ENCODE results near the gene ANGPT4. TPM values are rescaled to one million over a fixed set of nuclear protein-coding genes. Genes with fewer than 3 reads are reported as not detected.

The ANGPT4 gene
- polyA plus RNA-seq, 1 of the 3 experiments (the other 2 are of a cell fraction), result not detected

- CTCF ChIA-PET, result interaction anchor here (1.0 to 1.8 kb wide), 3 partner anchors 11 to 72 kb away, joined by 3 to 4 read pairs (median 3); no protein-coding TSS in a partner anchor
- POLR2A ChIA-PET, result no interaction called here
Measured at GRCh38 chr20:887137-887536, 29.0 kb downstream of the ANGPT4 start.

GRCh38 chr20:884983-885952 is 30.9 kb downstream of the ANGPT4 start:
- TF ChIP-seq FOXJ3 (CRISPR knock-in tag; IDR thresholded peaks at IDR 0.05) (no peak), CHD2 (IDR thresholded peaks at IDR 0.05; ENCODE audit: low read length, partially characterized antibody) (no peak)
- H3F3A ChIP-seq (replicated peaks; ENCODE audit: insufficient read depth), result no peaks in the 10 kb centered on the region
- H3K9me3 ChIP-seq, result no peaks in the 10 kb centered on the region
- no peaks in the 10 kb centered on the region for H3K27me3 ChIP-seq (ENCODE audit: insufficient read depth)
- H3K36me3 ChIP-seq (replicated peaks in 1 of 2; ENCODE audit: control insufficient read depth in 1 of 2, insufficient read depth in 2 of 2, low read length in 1 of 2), result no peaks in the 10 kb centered on the region
- no peak overlapping the region for H3K9ac ChIP-seq
- ChIA-PET CTCF (interaction anchor here (1.0 to 1.5 kb wide), 3 partner anchors 70 to 71 kb away, joined by 3 read pairs; no protein-coding TSS in a partner anchor), POLR2A (no interaction called here)
- H3K79me2 ChIP-seq (ENCODE audit: insufficient read depth), result no peaks in the 10 kb centered on the region
- H3K27ac ChIP-seq (ENCODE audit: low read depth in 2 of 2, low read length in 1 of 2), result no peak overlapping the region
- H3K4me2 ChIP-seq, result no peak overlapping the region
- no peak overlapping the region for H2AFZ ChIP-seq (ENCODE audit: low read depth)
- H4K20me1 ChIP-seq (ENCODE audit: insufficient read depth), result no peaks in the 10 kb centered on the region
- H3K9me2 ChIP-seq, result no peaks in the 10 kb centered on the region
- peaks cover under 1 to 3% of the 10 kb centered on the region in 2 experiments; a peak in 2 of 4 replicates for H3K4me1 ChIP-seq (ENCODE audit: control insufficient read depth in 1 of 2, insufficient read depth in 2 of 2, low read depth in 1 of 2, low read length in 1 of 2)
- WGBS (ENCODE audit: low lambda C conversion rate), result 78% methylated on average over 36 of the region's 41 CpGs
- no peak for DNase-seq
- no peak overlapping the region for H3K4me3 ChIP-seq (ENCODE audit: low read depth in 2 of 2, low read length in 1 of 2)

More at GRCh38 chr20:887137-887536, 29.0 kb downstream of the ANGPT4 start:
- H3F3A ChIP-seq (replicated peaks; ENCODE audit: insufficient read depth), result no peaks in the 10 kb centered on the region
- no peaks in the 10 kb centered on the region; the same call in 1 of the 2 replicates for H3K27me3 ChIP-seq (ENCODE audit: insufficient read depth)
- no peak overlapping the region for H3K4me3 ChIP-seq (ENCODE audit: low read depth in 2 of 2, low read length in 1 of 2)
- H2AFZ ChIP-seq (ENCODE audit: low read depth), result no peak overlapping the region
- no peak overlapping the region for H3K27ac ChIP-seq (ENCODE audit: low read depth in 2 of 2, low read length in 1 of 2)
- H3K9me3 ChIP-seq, result no peaks in the 10 kb centered on the region
- H3K79me2 ChIP-seq (ENCODE audit: insufficient read depth), result no peaks in the 10 kb centered on the region
- 69% methylated on average over 2 of the region's 2 CpGs for WGBS (ENCODE audit: low lambda C conversion rate)
- no peaks in the 10 kb centered on the region for H3K9me2 ChIP-seq
- no peaks in the 10 kb centered on the region for H3K36me3 ChIP-seq (replicated peaks in 1 of 2; ENCODE audit: control insufficient read depth in 1 of 2, insufficient read depth in 2 of 2, low read length in 1 of 2)
- H3K4me2 ChIP-seq, result no peak overlapping the region
- no peak overlapping the region for H3K9ac ChIP-seq
- peaks cover 0 to 15% of the 10 kb centered on the region in 2 experiments; a peak in 1 of 4 replicates for H3K4me1 ChIP-seq (ENCODE audit: control insufficient read depth in 1 of 2, insufficient read depth in 2 of 2, low read depth in 1 of 2, low read length in 1 of 2)
- no peaks in the 10 kb centered on the region for H4K20me1 ChIP-seq (ENCODE audit: insufficient read depth)
- no peak for TF ChIP-seq RFX5 (IDR thresholded peaks at IDR 0.05; ENCODE audit: low read length)
- no peak for TF ChIP-seq USF2 (IDR thresholded peaks at IDR 0.05; ENCODE audit: borderline replicate concordance, low read depth, low read length)
- no peak for TF ChIP-seq JUND (IDR thresholded peaks at IDR 0.05)
- no peak for TF ChIP-seq FOXJ3 (CRISPR knock-in tag; IDR thresholded peaks at IDR 0.05)
- no peak for TF ChIP-seq EZH2phosphoT487 (IDR thresholded peaks at IDR 0.05; ENCODE audit: borderline replicate concordance, low read depth)
- TF ChIP-seq RCOR1 (IDR thresholded peaks at IDR 0.05; ENCODE audit: low read length), result no peak
- TF ChIP-seq PBX3 (IDR thresholded peaks at IDR 0.05), result no peak
- no peak for TF ChIP-seq TCF12 (IDR thresholded peaks at IDR 0.05)
- TF ChIP-seq CHD2 (IDR thresholded peaks at IDR 0.05; ENCODE audit: low read length, partially characterized antibody), result no peak
- no peak for TF ChIP-seq NRF1 (IDR thresholded peaks at IDR 0.05; ENCODE audit: low read depth, low read length)
- TF ChIP-seq SIN3A (IDR thresholded peaks at IDR 0.05; ENCODE audit: borderline replicate concordance, low read depth, low read length), result no peak
- TF ChIP-seq MEF2A (IDR thresholded peaks at IDR 0.05; ENCODE audit: borderline replicate concordance, low read depth), result no peak
- no peak for TF ChIP-seq RXRA (IDR thresholded peaks at IDR 0.05; ENCODE audit: borderline replicate concordance, low read depth)
- no peak for TF ChIP-seq EP300 (IDR thresholded peaks at IDR 0.05; ENCODE audit: borderline replicate concordance in 1 of 2, low read depth in 1 of 2, low read length in 1 of 2)
- DNase-seq, result no peak
